Ramos (cell line): ENCODE results near the gene LDLRAP1.

ENCODE experiments used
- in situ Hi-C: fragments of 300-500 bp; cut with MboI; formaldehyde crosslinking; loops from one replicate; pipeline ENCODE4 v1.14.3; 2022; ENCODE audit warnings: low sequenced_read_pairs; ENCODE audit not compliant: unreplicated experiment

LDLRAP1 gene, protein sequence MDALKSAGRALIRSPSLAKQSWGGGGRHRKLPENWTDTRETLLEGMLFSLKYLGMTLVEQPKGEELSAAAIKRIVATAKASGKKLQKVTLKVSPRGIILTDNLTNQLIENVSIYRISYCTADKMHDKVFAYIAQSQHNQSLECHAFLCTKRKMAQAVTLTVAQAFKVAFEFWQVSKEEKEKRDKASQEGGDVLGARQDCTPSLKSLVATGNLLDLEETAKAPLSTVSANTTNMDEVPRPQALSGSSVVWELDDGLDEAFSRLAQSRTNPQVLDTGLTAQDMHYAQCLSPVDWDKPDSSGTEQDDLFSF

DNA sequence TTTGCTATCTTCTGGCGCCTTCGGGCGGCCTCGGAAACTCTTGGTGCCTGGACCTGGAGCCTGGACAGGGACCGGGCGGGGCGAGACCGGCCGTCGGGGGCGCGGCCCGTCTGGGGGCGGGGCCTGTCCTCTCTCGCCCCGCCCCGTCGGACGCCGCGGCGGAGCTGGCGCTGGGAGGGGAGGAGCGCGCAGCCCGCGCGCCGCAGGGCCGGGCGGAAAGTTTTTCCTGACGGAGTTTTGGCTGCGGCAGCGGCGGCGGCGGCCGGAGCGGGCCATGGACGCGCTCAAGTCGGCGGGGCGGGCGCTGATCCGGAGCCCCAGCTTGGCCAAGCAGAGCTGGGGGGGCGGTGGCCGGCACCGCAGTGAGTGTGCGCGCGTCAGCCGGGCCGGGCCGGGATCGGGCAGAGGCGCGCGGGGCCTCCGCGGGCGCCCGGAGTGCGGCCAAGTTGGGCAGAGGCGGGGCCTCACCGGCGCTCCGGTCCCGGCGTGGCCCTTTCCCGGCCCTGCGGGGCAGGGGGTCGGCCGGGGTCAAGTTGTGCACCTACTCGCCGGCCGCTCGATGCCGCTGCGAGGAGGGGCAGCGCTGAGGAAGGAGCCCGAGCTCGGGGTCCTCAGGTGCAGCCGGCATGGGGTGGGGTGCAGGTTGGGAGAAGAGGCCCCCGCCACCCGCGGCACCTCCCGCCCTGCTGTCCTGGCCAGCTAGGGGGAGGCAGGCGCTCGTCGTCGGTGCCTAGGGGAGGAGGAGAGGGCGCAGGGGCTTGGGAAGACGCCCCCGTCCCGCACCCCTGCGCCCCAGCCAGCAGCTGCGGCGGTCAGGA, at the start of gene LDLRAP1:
TSS of gene LDLRAP1 (plus strand) at position 182 of the 818 bp plus-strand sequence. CDS start at position 275, 93 bp downstream.
- in situ Hi-C loops: no loop called here

DNA sequence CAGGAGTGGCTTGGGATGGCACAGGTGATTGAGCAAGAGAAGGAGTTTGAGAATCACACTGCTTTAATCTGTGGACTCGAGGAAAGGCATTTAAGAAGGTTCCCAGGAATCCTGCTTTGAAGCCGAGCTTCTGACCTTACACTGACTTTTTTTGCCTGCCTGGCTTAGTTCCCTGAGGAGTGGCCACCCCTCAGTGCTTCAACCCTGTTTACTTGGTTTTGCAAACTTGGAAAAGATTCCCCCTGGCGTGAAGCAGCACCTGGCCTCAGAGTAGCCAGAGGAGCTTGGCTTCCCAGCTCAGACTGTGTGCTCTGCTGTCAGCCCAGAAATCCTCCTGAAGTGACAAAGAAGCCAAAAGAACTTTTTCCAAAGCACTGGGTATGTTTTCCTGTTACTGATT, 48.5 kb upstream of the LDLRAP1 start:
- in situ Hi-C loops: no loop called here

DNA sequence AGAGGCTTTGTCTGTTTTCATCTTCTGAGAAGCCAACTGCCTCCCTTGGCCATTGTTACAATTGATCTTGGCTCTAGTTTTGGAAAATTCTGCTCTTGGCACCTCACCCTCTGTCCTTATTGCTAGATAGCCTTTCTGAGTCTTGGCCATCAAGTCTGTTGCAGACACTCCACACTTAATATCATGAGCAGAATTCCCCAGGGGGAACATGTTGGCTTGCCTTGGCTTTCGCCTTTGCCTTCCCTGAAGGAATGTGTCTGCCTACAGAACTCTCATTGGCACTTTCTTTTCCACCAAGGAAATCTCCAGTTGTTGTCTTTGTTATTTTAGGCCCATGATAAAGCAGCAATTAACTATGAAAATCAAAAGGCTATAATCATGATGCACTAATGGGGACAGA, 42.7 kb upstream of the LDLRAP1 start:
- in situ Hi-C loops: loop anchor here (25.0 kb wide), 1 partner anchor 88 kb away; the partner anchor contains the start of gene RHCE

DNA sequence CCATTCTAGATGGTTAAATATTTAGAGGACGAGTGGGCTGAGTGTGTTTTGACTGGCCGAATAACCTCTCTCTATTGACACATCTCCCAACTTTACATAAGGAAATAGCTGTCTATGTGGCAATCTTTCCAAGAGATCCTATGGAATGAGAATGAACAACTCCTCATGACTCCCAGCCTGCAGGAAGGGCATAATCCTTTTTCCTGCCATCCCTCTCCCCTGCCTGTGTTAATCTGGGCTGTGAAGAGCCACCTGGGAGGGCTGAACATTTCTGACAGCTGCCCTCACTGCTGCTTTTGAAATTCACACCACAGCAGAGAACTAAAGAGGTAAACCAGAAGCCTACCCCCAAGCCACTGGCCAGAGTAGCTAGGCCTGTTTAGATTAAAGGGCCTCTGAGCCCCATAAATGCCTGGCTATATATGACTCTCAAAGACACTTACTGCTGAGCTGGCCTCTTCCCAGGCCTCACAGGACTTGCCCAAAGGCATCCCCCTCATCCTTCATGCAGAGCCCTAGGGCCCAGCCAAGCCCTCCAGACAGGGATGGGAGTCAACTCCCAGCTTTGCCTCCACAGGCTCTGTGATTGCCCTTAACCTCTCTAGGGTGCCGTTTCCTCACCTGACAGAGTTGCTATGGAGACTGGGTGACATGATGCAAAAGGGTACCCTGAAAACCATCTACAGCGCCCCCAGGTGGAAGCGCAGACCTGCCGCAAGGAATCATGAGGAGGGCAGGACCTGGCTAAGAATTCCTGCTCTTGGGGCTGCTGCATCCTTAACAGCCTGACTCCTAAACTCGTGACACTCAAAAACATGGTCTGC, 42.0 kb upstream of the LDLRAP1 start:
- in situ Hi-C loops: loop anchor here (25.0 kb wide), 1 partner anchor 89 kb away; the partner anchor contains the start of gene RHCE

GRCh38 chr1:25502957-25503356, 40.4 kb upstream of the LDLRAP1 start:
- in situ Hi-C loops: loop anchor here (25.0 kb wide), 1 partner anchor 91 kb away; the partner anchor contains the start of gene RHCE

DNA sequence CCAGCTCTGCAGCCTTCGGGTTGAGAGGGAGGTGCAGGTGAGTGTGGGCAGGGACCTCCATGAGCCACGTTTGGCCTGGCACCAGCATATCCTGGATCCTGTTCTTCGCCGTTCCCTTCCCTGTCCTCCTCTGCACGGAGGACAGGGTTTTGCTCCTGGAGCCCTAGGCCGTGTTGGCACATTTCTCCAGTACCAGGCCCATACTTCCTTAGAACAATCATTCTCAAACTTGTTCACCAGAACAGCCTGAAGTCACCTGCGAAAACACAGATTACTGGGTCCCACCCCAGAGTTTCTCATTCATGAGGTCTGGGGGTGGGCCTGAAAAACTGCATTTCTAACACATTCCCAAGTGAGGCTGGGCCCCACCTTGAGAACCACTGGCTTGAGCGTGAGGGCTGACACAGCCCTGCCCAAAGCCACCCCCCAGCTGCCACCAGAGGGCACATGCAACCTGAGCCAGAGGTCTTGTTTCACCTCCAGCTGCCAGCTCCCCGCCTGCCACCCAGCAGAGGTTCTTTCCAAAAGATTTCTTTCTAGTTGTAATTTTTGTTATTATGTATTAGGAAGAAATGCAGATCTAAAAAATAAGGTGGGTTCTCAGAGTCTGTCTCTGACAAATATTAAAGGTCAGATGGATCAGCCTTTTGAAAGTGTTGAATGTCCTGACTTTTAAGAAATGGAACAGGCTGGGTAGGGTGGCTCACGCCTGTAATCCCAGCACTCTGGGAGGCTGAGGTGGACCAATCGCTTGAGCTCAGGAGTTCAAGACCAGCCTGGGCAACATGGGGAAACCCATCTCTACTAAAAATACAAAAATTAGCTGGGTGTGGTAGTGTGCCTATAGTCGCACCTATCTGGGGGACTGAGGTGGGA, 39.6 kb upstream of the LDLRAP1 start:
- in situ Hi-C loops: loop anchor here (25.0 kb wide), 1 partner anchor 91 kb away; the partner anchor contains the start of gene RHCE

DNA sequence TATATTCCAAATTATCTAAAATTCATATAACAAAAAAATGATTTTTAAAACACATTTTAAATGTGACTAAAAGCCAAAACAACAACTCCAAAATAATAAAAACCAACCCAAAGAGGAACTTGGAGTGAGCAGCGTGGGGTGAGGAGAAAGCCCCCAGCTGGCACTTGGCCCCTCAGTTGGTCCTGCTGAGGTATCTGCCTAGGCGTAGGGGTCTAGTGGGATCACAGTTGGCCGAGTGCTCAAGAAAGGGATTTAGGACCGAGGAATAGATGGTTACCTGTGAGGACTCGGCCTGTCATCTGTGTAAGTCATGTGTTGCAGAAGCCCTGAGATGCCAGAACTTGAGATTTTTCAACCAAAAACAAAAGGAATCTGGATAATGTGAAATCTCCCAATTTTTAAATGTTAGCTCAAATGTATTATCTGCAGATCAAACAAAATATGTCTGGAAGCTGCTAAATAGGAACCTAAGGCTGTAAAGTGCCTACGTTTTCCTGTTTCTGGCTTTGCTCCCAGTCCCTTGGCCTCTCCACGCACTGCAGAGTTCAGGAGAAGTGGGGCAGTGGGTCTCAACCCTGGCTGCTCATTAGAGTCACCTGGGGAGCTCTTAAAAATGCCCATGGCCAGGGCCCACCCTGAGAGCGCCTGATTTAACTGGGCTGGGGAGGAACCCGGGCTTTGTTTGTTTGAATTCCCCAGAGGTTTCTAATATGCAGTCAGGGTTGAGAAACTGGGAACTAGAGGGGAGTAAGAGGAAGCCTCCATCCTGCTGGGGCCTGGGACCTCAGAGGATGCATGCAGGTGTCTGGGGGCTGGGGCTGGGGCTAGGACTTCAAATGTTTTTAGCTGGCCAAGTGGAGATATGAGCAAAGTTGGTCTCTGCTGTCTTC, 38.5 kb upstream of the LDLRAP1 start:
- in situ Hi-C loops: loop anchor here (25.0 kb wide), 1 partner anchor 93 kb away; the partner anchor contains the start of gene RHCE

DNA sequence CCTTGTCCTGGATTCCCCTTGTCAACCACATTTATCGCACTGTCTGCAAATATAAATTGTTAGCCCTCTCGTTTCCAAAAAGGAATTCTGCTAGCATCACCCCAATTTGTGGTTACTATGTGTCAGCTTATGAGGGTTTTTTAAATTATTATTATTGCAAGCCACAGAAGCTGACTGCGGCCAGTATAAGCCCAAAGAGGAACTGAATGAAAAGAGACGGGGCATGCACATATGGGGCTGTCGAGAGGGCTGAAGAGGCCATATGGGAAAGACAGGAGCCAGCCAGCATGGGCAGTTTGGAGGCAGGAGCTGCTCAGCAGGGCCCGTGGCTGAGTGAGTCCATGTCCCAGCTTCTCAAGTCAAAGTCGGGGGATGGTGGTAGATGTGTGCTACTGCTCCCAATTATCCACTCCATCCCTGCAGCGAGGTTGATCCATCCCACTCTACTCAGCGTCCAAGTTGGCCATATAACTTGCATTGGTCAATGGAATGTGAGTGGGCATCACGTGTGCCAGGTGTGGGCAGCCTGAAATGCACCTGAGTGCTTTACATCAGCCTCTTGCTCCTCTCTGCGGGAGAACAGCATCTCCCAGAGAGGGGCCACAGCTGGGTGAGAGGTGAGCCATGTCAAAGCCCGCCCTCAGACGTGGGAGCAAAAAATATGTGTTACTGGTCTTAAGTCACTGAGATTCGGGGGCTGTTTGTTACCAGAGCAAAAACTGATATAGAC, 37.6 kb upstream of the LDLRAP1 start:
- in situ Hi-C loops: loop anchor here (25.0 kb wide), 1 partner anchor 94 kb away; the partner anchor contains the start of gene RHCE

DNA sequence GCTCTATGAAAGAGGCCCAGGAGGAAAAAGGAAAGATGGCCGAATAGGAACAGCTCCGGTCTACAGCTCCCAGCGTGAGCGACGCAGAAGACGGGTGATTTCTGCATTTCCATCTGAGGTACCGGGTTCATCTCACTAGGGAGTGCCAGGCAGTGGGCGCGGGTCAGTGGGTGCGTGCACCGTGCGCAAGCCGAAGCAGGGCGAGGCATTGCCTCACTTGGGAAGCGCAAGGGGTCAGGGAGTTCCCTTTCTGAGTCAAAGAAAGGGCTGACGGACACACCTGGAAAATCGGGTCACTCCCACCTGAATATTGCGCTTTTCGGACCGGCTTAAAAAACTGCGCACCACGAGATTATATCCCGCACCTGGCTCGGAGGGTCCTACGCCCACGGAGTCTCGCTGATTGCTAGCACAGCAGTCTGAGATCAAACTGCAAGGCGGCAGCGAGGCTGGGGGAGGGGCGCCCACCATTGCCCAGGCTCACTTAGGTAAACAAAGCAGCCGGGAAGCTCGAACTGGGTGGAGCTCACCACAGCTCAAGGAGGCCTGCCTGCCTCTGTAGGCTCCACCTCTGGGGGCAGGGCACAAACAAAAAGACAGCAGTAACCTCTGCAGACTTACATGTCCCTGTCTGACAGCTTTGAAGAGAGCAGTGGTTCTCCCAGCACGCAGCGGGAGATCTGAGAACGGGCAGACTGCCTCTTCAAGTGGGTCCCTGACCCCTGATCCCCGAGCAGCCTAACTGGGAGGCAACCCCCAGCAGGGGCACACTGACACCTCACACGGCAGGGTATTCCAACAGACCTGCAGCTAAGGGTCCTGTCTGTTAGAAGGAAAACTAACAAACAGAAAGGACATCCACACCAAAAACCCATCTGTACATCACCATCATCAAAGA, 36.6 kb upstream of the LDLRAP1 start:
- in situ Hi-C loops: loop anchor here (25.0 kb wide), 1 partner anchor 95 kb away; the partner anchor contains the start of gene RHCE

DNA sequence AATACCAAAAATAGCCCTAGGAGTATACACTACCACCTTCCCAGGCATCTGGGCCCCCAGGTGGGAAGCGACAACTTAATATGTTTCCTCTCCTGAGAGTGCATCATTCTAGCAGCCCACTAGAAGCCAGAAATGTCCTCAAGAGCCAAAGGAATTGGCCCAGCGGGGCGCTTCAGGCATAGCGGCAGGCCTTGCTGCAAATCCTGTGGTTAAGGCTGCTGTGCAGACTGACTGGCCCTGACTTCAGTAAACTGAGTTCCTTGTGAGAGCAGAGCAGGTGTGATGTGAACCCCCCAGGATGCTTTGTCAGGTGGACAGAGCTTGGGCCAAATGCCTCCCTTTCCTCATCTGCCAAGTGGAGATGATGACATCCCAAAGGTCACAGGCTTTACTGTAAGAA, 29.7 kb upstream of the LDLRAP1 start:
- in situ Hi-C loops: loop anchor here (25.0 kb wide), 1 partner anchor 101 kb away; the partner anchor contains the start of gene RHCE

GRCh38 chr1:25515033-25515432, 28.4 kb upstream of the LDLRAP1 start:
- in situ Hi-C loops: loop anchor here (25.0 kb wide), 1 partner anchor 103 kb away; the partner anchor contains the start of gene RHCE

DNA sequence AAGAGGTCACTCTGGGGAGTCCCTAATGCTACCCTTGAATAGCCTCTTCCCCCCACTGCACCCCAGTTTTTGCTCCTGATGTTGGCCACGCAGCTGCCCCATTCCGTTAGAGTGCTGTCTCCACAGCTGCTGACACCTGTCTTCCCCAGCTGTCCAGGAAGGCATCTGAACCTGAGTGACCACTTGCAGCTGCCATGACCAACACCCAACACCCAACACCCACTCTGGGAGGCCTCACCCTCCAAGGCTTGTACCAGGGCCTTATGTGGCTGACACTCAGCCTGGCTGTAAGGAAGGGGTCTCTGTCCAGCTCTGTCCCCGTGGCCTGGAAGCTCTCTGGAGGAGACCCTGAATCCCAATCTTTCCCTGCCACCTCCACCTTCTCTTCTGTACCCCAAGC, 26.7 kb upstream of the LDLRAP1 start:
- in situ Hi-C loops: loop anchor here (25.0 kb wide), 1 partner anchor 104 kb away; the partner anchor contains the start of gene RHCE

DNA sequence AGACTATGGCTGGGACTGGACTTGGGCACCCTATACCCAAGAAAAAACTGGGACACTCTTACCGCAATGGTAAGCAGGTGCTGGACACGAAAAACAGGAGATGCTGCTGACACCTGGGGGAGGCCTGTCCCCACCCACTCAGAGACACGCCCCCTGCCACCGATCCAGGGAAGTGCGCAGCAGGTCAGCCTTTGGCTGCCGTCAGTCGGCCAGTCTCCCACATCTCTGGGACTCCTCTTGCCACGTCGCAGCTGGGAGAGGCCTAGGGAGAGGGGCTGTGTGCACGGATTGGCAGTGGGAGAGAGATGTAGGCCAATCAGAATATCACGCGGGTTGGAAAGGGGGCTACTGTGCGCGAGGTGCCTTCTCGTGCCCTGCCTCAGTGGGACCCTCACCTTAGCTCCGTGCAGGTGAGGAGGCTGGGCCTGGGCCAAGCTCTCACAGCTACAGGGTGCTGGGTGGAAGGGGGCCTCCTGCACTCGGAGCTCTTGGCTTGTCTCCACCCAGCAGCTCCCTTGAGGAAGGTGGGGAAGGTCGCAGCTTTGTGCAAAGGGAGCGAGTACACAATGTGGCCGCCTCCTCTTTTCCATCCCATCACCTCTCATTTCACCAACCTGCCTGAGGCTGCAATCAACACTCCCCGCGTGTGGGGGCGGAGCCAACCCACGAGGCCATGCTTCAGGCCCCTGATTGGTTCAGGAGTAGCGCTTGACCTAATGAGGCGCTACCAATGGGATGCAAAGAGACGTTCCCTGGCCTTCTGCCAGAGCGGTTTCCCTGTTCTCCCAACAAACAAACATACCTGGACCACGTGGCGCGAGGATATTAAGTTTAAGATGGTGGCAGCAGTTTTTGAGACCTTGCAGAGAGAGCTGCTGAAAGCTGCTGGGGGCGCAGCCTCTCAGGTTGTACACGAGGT, 25.7 kb upstream of the LDLRAP1 start:
- in situ Hi-C loops: loop anchor here (25.0 kb wide), 1 partner anchor 105 kb away; the partner anchor contains the start of gene RHCE

DNA sequence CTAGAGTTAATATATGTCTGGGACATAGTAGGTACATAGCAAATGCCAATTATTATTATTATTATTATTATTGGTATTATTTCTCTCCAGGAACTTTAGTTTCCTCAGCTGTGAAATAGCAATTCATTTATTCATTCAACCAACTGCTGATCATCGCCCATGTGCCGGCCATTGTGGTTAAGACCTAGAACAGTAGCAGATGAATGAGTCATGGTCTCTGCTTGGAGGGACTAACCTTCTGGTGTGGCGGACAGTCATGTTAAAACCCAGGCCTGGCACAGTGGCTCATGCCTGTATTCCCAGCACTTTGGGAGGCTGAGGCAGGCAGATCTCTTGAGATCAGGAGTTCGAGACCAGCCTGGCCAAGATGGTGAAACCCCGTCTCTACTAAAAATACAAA, 23.8 kb upstream of the LDLRAP1 start:
- in situ Hi-C loops: loop anchor here (10.0 to 25.0 kb wide), 2 partner anchors 107 to 275 kb away; partner anchors contain the start of gene RHCE

DNA sequence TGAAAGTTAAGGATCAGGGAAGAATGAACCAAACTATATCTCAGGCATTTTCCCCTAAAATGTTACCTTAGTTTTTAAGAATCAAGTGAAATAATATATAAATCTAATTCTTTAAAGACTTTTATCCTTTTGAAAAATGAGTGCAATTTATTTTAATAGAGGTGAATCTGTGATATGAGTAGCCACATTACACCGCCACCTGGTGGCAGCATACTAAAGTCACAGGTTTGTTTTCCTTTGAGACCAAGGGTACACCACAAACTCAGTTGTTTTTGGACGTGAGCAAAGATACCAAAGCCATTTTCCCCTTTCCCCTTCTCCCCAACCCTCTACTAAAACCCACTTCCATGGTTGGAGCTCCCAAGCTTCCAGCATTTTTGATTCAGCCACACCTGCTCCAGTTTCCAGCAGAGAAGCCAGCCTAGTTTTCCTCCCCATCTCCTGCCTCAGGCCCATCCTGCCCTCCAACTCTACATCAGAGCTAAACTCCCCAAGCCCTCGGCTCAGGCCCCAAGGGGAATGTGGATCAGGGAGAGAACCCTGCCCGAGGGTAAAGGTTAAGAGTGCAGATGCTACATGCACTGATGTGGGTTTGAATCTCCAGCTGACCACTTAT, 22.9 kb upstream of the LDLRAP1 start:
- in situ Hi-C loops: loop anchor here (10.0 to 25.0 kb wide), 2 partner anchors 108 to 274 kb away; partner anchors contain the start of gene RHCE
